B cell (primary cell): ENCODE data around the gene TRIM2. TPM values are rescaled to one million over a fixed set of nuclear protein-coding genes. Genes with fewer than 3 reads are reported as not detected.

Source experiments
- ATAC-seq: fragments of 200-7000 bp; cut with Tn5 transposase; one replicate; pipeline ENCODE4 v1.10.0; 2021; ENCODE audit warnings: low read depth, mild to moderate bottlenecking, moderate number of reproducible peaks, moderate library complexity
- CTCF ChIA-PET: fragments of 350-600 bp; sonication (Branson Sonifier 250); formaldehyde crosslinking; loops from one replicate; lab custom pipeline; 2021; ENCODE audit warnings: antibody characterized with exemption, inconsistent platforms; lab: Charles Lee
- POLR2A ChIA-PET: fragments of 350-600 bp; sonication (Branson Sonifier 250); formaldehyde crosslinking; loops from one replicate; lab custom pipeline; 2021; ENCODE audit warnings: antibody characterized with exemption; lab: Charles Lee
- DNase-seq: peaks from one replicate; pipeline ENCODE4 v3.0.0; 2013
- H2AFZ ChIP-seq: 2 replicates; pipeline ENCODE4 v1.6.1; 2012; ENCODE audit warnings: mild to moderate bottlenecking, low read depth, low read length; ENCODE audit not compliant: insufficient read depth, poor library complexity, severe bottlenecking
- H3K27ac ChIP-seq, 2 donors: 1 replicate in 1 of 2; 2 replicates in 1 of 2; pipeline ENCODE4 v1.5.1; 2012 to 2013; ENCODE audit warnings: low read length in 2 of 2, mild to moderate bottlenecking in 2 of 2, moderate library complexity in 1 of 2
- H3K27me3 ChIP-seq, 4 experiments: fragments of 200-600 bp in 1 of 4; sonication (generic) in 1 of 4; replicated peaks in 1 of 4; 1 replicate in 2 of 4; 2 replicates in 2 of 4; pipeline versions ENCODE4 v1.6.1 to v1.7.0; 2013 to 2016; ENCODE audit warnings: low read length in 3 of 4, mild to moderate bottlenecking in 2 of 4, mixed read lengths in 1 of 4, moderate library complexity in 1 of 4; ENCODE audit not compliant: insufficient read depth in 4 of 4, control insufficient read depth in 3 of 4; ENCODE audit errors: control extremely low read depth in 1 of 4
- H3K36me3 ChIP-seq, 2 experiments: replicated peaks in 1 of 2; 1 replicate in 1 of 2; 2 replicates in 1 of 2; pipeline versions ENCODE4 v1.6.1 to v1.7.1; 2013; ENCODE audit warnings: low read length in 1 of 2; ENCODE audit not compliant: insufficient read depth in 2 of 2, control insufficient read depth in 1 of 2; ENCODE audit errors: control extremely low read depth in 1 of 2, extremely low read depth in 1 of 2
- H3K4me1 ChIP-seq, 2 donors: fragments of 200-600 bp in 1 of 2; sonication (generic) in 1 of 2; 1 replicate in 1 of 2; 2 replicates in 1 of 2; pipeline versions ENCODE4 v1.5.1 to v1.6.1; 2013 to 2017; ENCODE audit warnings: low read length in 2 of 2; ENCODE audit not compliant: control insufficient read depth in 2 of 2, insufficient read depth in 2 of 2
- H3K4me2 ChIP-seq: replicated peaks from 2 replicates; pipeline ENCODE3; 2012; ENCODE audit warnings: mild to moderate bottlenecking, low read depth, low read length; ENCODE audit not compliant: poor library complexity, severe bottlenecking
- H3K4me3 ChIP-seq, 5 experiments: fragments of 200-600 bp in 1 of 5; sonication (generic) in 1 of 5; 1 replicate in 3 of 5; 2 replicates in 2 of 5; pipeline versions ENCODE4 v1.5.1 to v1.7.0; 2011 to 2016; ENCODE audit warnings: low read length in 4 of 5, mild to moderate bottlenecking in 4 of 5, low read depth in 2 of 5, control low read depth in 1 of 5, moderate library complexity in 1 of 5; ENCODE audit not compliant: insufficient read depth in 1 of 5; ENCODE audit errors: control extremely low read depth in 1 of 5, extremely low read depth in 1 of 5
- H3K79me2 ChIP-seq: fragments of 200-600 bp; sonication (generic); one replicate; pipeline ENCODE4 v1.6.0; 2016; ENCODE audit warnings: low read length; ENCODE audit not compliant: control insufficient read depth, insufficient read depth
- H3K9ac ChIP-seq: fragments of 200-600 bp; sonication (generic); 2 replicates; pipeline ENCODE4 v1.6.1; 2017; ENCODE audit warnings: mild to moderate bottlenecking, low read length, moderate library complexity
- H3K9me3 ChIP-seq, 3 donors: one replicate each; pipeline versions ENCODE4 v1.6.1 to v1.7.1; 2013; ENCODE audit warnings: low read length in 2 of 3; ENCODE audit not compliant: control insufficient read depth in 2 of 3, insufficient read depth in 1 of 3; ENCODE audit errors: control extremely low read depth in 1 of 3
- H4K20me1 ChIP-seq: 2 replicates; pipeline ENCODE4 v1.6.0; 2012; ENCODE audit warnings: mild to moderate bottlenecking, low read length; ENCODE audit not compliant: insufficient read depth, control insufficient read depth, poor library complexity, severe bottlenecking
- H3K27ac Mint-ChIP-seq: one replicate; pipeline ENCODE4 v1.8.0; 2021; ENCODE audit warnings: mixed read lengths
- H3K27me3 Mint-ChIP-seq: one replicate; pipeline ENCODE4 v1.8.0; 2021; ENCODE audit warnings: mixed read lengths
- H3K4me1 Mint-ChIP-seq: one replicate; pipeline ENCODE4 v1.8.0; 2021; ENCODE audit warnings: mixed read lengths
- H3K4me3 Mint-ChIP-seq: one replicate; pipeline ENCODE4 v1.8.0; 2021; ENCODE audit warnings: mixed read lengths
- H3K9me3 Mint-ChIP-seq: one replicate; pipeline ENCODE4 v1.8.0; 2022; ENCODE audit warnings: mixed read lengths; ENCODE audit not compliant: insufficient read depth
- CTCF ChIP-seq: fragments of 200-600 bp; IDR thresholded peaks from one replicate; pipeline ENCODE4 v1.8.0; 2022; ENCODE audit warnings: antibody characterized with exemption, mild to moderate bottlenecking
- EZH2 ChIP-seq: IDR thresholded peaks from 2 replicates; pipeline ENCODE4 v1.6.1; 2012; ENCODE audit warnings: borderline replicate concordance, low read depth, mild to moderate bottlenecking, moderate library complexity, low read length; ENCODE audit not compliant: insufficient read depth, poor library complexity, severe bottlenecking
- WGBS: methylation state at CpG from one replicate; pipeline ENCODE4 v1.1.5; 2013; ENCODE audit warnings: missing lambda C conversion rate; ENCODE audit not compliant: insufficient coverage; 5-methylcytosine and 5-hydroxymethylcytosine counted together
- intact Hi-C: fragments of 100-400 bp; cut with micrococcal nuclease; formaldehyde crosslinking; loops from one replicate; pipeline ENCODE4 v1.10.0; 2022
- polyA plus RNA-seq: library from polyadenylated mRNA; depleted of rRNA; stranded (reverse); fragments of >200 nt; gene quantifications from 2 replicates; pipeline ENCODE4 v1.2.3, GENCODE V29; 2012
- total RNA-seq, 2 donors: library from RNA; stranded (reverse); fragments of 120-200 nt in 1 of 2; gene quantifications; 1 replicate in 1 of 2; 2 replicates in 1 of 2; pipeline versions ENCODE4 v1.2.3 to v1.2.4, GENCODE V29; 2013 to 2022

TRIM2 gene
- total and polyA plus RNA-seq, 2 donors (not counting 1 experiment from before 2014, with no cell fraction given), result 1.2 to 6.4 TPM

GRCh38 chr4:153297116-153297515, 92.9 kb downstream of the TRIM2 start:
- no peak overlapping the region for H3K27ac ChIP-seq
- WGBS, result 98% methylated on average over 7 of the region's 8 CpGs
- H3K36me3 ChIP-seq, result no peaks in the 10 kb centered on the region
- no peak overlapping the region for H3K4me2 ChIP-seq
- TF ChIP-seq EZH2 (no peak), CTCF (no peak)
- no peaks in the 10 kb centered on the region for H3K79me2 ChIP-seq
- no peak overlapping the region for H2AFZ ChIP-seq
- intact Hi-C loops, result no loop called here
- no peak overlapping the region for H3K4me3 Mint-ChIP-seq
- no peaks in the 10 kb centered on the region for H3K27me3 Mint-ChIP-seq
- CTCF ChIA-PET, result interaction anchor here (1.7 to 2.0 kb wide), 2 partner anchors 21 to 290 kb away, joined by 3 to 5 read pairs; no protein-coding TSS in a partner anchor
- no peaks in the 10 kb centered on the region for H3K4me1 Mint-ChIP-seq
- no peak overlapping the region for H3K27ac Mint-ChIP-seq
- H4K20me1 ChIP-seq, result no peaks in the 10 kb centered on the region
- POLR2A ChIA-PET, result no interaction called here
- no peak overlapping the region for H3K4me3 ChIP-seq
- DNase-seq (no peak), ATAC-seq (no peak)
- peaks cover 0 to 26% (median 4%) of the 10 kb centered on the region in 3 donors for H3K9me3 ChIP-seq
- no peaks in the 10 kb centered on the region for H3K4me1 ChIP-seq
- H3K27me3 ChIP-seq, result no peaks in the 10 kb centered on the region
- peaks cover 9% of the 10 kb centered on the region for H3K9me3 Mint-ChIP-seq
- no peak overlapping the region for H3K9ac ChIP-seq

GRCh38 chr4:153310793-153311192, 106.5 kb downstream of the TRIM2 start:
- Histone ChIP-seq H3K27ac (no peak overlapping the region), H3K36me3 (no peaks in the 10 kb centered on the region), H3K4me2 (no peak overlapping the region), H3K79me2 (no peaks in the 10 kb centered on the region), H3K9me3 (peaks cover 0 to under 1% (median 0%) of the 10 kb centered on the region in 3 donors), H4K20me1 (no peaks in the 10 kb centered on the region), H3K9ac (no peak overlapping the region), H3K4me3 (no peak overlapping the region), H3K27me3 (no peaks in the 10 kb centered on the region), H2AFZ (no peak overlapping the region), H3K4me1 (no peaks in the 10 kb centered on the region)
- Mint-ChIP-seq H3K9me3 (no peaks in the 10 kb centered on the region), H3K27me3 (no peaks in the 10 kb centered on the region), H3K27ac (no peak overlapping the region), H3K4me3 (no peak overlapping the region), H3K4me1 (no peaks in the 10 kb centered on the region)
- no peak for DNase-seq
- POLR2A ChIA-PET, result no interaction called here
- CTCF ChIA-PET, result no interaction called here
- WGBS, result no CpG with 5 or more reads among the region's 1 CpG
- no peak for ATAC-seq
- no peak for TF ChIP-seq CTCF
- no peak for TF ChIP-seq EZH2
- intact Hi-C loops, result no loop called here
